A673 (cell line): ENCODE results near the gene FBXL19. TPM values are rescaled to one million over a fixed set of nuclear protein-coding genes. Genes with fewer than 3 reads are reported as not detected.
A peak's percentile ranks its signal among the peaks of the same experiment; 100 is the strongest.

Experiments used
- Bru-seq: library from RNA; stranded (reverse); fragments of 400-500 nt; gene quantifications from one replicate; lab custom pipeline; 2021; lab: Mats Ljungman, UMichigan
- BruChase-seq, 2 experiments: library from RNA; stranded (reverse); fragments of 400-500 nt; gene quantifications; one replicate each; lab custom pipeline; 2021; lab: Mats Ljungman, UMichigan
- BruUV-seq: library from RNA; stranded (reverse); fragments of 400-500 nt; replicated peaks from 2 replicates; lab custom pipeline; 2021; lab: Mats Ljungman, UMichigan
- CTCF ChIA-PET: fragments of 300-600 bp; sonication (Branson Sonifier 250); formaldehyde crosslinking; loops from one replicate; lab custom pipeline; 2022; ENCODE audit warnings: antibody characterized with exemption; lab: Charles Lee
- POLR2A ChIA-PET: fragments of 300-600 bp; sonication (Branson Sonifier 250); formaldehyde crosslinking; loops from one replicate; lab custom pipeline; 2022; ENCODE audit warnings: antibody characterized with exemption; ENCODE audit not compliant: low non-redundant PET; lab: Charles Lee
- DNase-seq: peaks from one replicate; pipeline ENCODE4 v3.0.0-alpha.2; 2015; ENCODE audit warnings: low spot score
- H3K27ac ChIP-seq: fragments of 200-600 bp; sonication (generic); 2 replicates; pipeline ENCODE4 v1.5.1; 2016; ENCODE audit warnings: mixed run types, low read depth, mild to moderate bottlenecking, mixed read lengths, antibody characterized with exemption, low read length; ENCODE audit not compliant: poor library complexity, severe bottlenecking
- H3K27me3 ChIP-seq: fragments of 200-600 bp; sonication (generic); replicated peaks from 2 replicates; pipeline ENCODE4 v1.6.1; 2017; ENCODE audit warnings: mixed run types, low read depth, mild to moderate bottlenecking, mixed read lengths, antibody characterized with exemption, low read length; ENCODE audit not compliant: insufficient read depth, poor library complexity
- H3K36me3 ChIP-seq: fragments of 200-600 bp; sonication (generic); 2 replicates; pipeline ENCODE4 v1.6.1; 2016; ENCODE audit warnings: mixed run types, mild to moderate bottlenecking, mixed read lengths, antibody characterized with exemption, low read length; ENCODE audit not compliant: insufficient read depth, poor library complexity, severe bottlenecking
- H3K4me1 ChIP-seq: fragments of 200-600 bp; sonication (generic); 2 replicates; pipeline ENCODE4 v1.6.1; 2017; ENCODE audit warnings: mixed run types, mild to moderate bottlenecking, mixed read lengths, antibody characterized with exemption, low read length; ENCODE audit not compliant: insufficient read depth, poor library complexity, severe bottlenecking
- H3K4me3 ChIP-seq: fragments of 200-600 bp; sonication (generic); 2 replicates; pipeline ENCODE4 v1.5.1; 2016; ENCODE audit warnings: low read depth, mixed run types, mild to moderate bottlenecking, mixed read lengths, low read length; ENCODE audit not compliant: poor library complexity, severe bottlenecking
- H3K9me3 ChIP-seq: fragments of 200-600 bp; sonication (generic); 2 replicates; pipeline ENCODE4 v1.6.1; 2016; ENCODE audit warnings: mixed run types, low read depth, mild to moderate bottlenecking, mixed read lengths, antibody characterized with exemption, low read length; ENCODE audit not compliant: poor library complexity, severe bottlenecking
- CTCF ChIP-seq: fragments of 300-800, 200-600 bp; sonication (generic); conservative IDR thresholded peaks from 2 replicates; pipeline ENCODE4 v1.5.1; 2017; ENCODE audit warnings: low read depth, mild to moderate bottlenecking, antibody characterized with exemption, low read length, moderate library complexity, mixed read lengths
- EZH2 ChIP-seq: fragments of 200-600 bp; sonication (generic); IDR thresholded peaks from 2 replicates; pipeline ENCODE4 v1.6.1; 2017; ENCODE audit warnings: borderline replicate concordance, low read depth, mild to moderate bottlenecking, mixed read lengths, antibody characterized with exemption, low read length; ENCODE audit not compliant: poor library complexity, severe bottlenecking
- intact Hi-C: fragments of 100-400 bp; cut with micrococcal nuclease; formaldehyde crosslinking; loops from one replicate; pipeline ENCODE4 v1.10.0; 2022; ENCODE audit not compliant: unreplicated experiment
- long read RNA-seq: library from polyadenylated mRNA; stranded (forward); transcript quantifications from one replicate; pipeline ENCODE4 v2.0.0, GENCODE V29; 2022
- total RNA-seq: library from RNA; stranded (reverse); gene quantifications from 2 replicates; pipeline ENCODE4 v1.2.3, GENCODE V29; 2021

FBXL19 gene, protein sequence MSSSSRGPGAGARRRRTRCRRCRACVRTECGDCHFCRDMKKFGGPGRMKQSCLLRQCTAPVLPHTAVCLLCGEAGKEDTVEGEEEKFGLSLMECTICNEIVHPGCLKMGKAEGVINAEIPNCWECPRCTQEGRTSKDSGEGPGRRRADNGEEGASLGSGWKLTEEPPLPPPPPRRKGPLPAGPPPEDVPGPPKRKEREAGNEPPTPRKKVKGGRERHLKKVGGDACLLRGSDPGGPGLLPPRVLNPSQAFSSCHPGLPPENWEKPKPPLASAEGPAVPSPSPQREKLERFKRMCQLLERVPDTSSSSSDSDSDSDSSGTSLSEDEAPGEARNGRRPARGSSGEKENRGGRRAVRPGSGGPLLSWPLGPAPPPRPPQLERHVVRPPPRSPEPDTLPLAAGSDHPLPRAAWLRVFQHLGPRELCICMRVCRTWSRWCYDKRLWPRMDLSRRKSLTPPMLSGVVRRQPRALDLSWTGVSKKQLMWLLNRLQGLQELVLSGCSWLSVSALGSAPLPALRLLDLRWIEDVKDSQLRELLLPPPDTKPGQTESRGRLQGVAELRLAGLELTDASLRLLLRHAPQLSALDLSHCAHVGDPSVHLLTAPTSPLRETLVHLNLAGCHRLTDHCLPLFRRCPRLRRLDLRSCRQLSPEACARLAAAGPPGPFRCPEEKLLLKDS
- total RNA-seq (37.0 and 39.3 TPM in 2 replicates), Bru-seq, nascent RNA (percentile 60 among the genes with signal in this experiment), BruChase-seq, experiment 1, labeled RNA remaining after a 2-hour chase (percentile 74 among the genes with signal in this experiment), BruChase-seq, experiment 2, labeled RNA remaining after a 6-hour chase (percentile 84 among the genes with signal in this experiment)
- long read RNA-seq: 0 reads

DNA sequence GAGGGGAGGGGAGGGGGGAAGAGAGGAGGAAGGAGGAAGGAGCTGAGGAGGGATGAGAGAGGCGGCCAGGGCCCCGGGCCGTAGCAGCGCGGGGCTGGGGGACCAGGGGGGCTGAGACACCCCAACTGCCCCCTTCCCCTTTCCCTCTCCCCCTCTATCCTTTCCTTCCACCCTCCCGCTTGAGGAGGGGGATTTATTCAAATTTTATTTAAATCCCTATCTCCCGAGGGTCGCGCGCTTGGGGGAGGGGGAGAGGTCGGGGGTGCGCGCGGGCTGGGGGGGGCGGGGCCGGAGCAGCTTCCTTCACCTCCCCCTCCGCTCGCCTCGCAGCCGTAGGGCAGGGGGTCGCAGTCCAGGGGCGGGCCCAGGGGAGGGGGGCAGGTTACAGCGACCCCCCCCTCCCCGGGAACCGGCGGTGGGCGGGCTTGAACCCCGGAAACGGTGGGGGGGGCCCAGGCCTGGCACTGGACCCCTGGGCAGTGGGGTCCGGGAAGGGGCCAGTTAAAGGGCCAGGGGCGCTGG is at the start of gene FBXL19:
TSS of gene FBXL19 (plus strand) at position 19 of the 522 bp plus-strand sequence. CDS start 2,183 bp downstream, outside the sequence.
- peak within 1 kb of the TSS; percentile 64 for H3K4me3 ChIP-seq
- H3K9me3 ChIP-seq: no peaks in the 10 kb centered on the region
- TF ChIP-seq CTCF: no peak
- POLR2A ChIA-PET: interaction anchor here (0.7 kb wide), 1 partner anchor 362 kb away, joined by 9 read pairs; no protein-coding TSS in a partner anchor
- CTCF ChIA-PET: interaction anchor here (0.6 kb wide), 2 partner anchors 14 to 232 kb away, joined by 3 to 9 read pairs; no protein-coding TSS in a partner anchor
- no TSS peak for BruUV-seq
- peaks cover 14% of the 10 kb centered on the region for H3K4me1 ChIP-seq
- no peak for DNase-seq
- no peaks in the 10 kb centered on the region for H3K27me3 ChIP-seq
- intact Hi-C loops: loop anchor here (5.0 kb wide), 2 partner anchors 146 to 176 kb away; partner anchors contain the start of gene PHKG2
- H3K36me3 ChIP-seq: no peaks in the 10 kb centered on the region
- H3K27ac ChIP-seq: peak within 1 kb of the TSS; percentile 93

- Histone ChIP-seq H3K9me3 (no peaks in the 10 kb centered on the region), H3K4me1 (no peaks in the 10 kb centered on the region), H3K27me3 (no peaks in the 10 kb centered on the region), H3K27ac (peak overlapping the region; percentile 84), H3K36me3 (no peaks in the 10 kb centered on the region), H3K4me3 (peak overlapping the region; percentile 85)
- no peak for DNase-seq
- TF ChIP-seq CTCF: no peak
- TF ChIP-seq EZH2: no peak
- intact Hi-C loops: loop anchor here (2.0 kb wide), 1 partner anchor 60 kb away; no protein-coding TSS in a partner anchor
- no TSS peak for BruUV-seq
- ChIA-PET POLR2A (no interaction called here), CTCF (interaction anchor here (0.6 kb wide), 1 partner anchor 42 kb away, joined by 3 read pairs; no protein-coding TSS in a partner anchor)
Measured at GRCh38 chr16:30874244-30874820, 49.0 kb upstream of the FBXL19 start.
